Measurements from ENCODE around the gene ARHGEF16. TPM values are rescaled to one million over a fixed set of nuclear protein-coding genes. Genes with fewer than 3 reads are reported as not detected.

The ARHGEF16 gene
- total RNA-seq, 2 donors from 2014 or later, result 0.29 to 0.32 TPM

DNA sequence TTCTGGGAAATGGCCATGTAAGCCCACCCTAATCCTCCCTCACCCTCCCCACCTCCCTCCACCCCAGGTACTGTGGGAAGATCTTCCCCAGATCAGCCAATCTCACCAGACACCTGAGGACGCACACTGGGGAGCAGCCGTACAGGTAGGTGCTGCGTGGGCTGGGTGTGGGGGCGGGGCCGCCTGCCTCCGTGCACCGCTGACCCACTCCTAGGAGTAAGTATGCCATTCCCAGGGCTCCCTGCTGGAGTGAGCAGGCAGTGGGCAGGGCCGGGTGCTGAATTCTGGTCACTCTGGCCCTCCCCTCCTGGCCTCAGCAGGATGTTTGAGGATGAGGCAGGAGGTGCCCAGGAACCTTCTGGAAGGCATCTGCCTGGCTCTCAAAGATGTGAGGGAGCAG lies 35.9 kb upstream of the ARHGEF16 start:
- intact Hi-C loops (cut with DNase I), result loop anchor here in 1 of 2 donors (10.0 kb wide), 1 partner anchor 354 kb away; the partner anchor contains the start of gene PRDM16
- no peak for DNase-seq (ENCODE audit: low spot score)

DNA sequence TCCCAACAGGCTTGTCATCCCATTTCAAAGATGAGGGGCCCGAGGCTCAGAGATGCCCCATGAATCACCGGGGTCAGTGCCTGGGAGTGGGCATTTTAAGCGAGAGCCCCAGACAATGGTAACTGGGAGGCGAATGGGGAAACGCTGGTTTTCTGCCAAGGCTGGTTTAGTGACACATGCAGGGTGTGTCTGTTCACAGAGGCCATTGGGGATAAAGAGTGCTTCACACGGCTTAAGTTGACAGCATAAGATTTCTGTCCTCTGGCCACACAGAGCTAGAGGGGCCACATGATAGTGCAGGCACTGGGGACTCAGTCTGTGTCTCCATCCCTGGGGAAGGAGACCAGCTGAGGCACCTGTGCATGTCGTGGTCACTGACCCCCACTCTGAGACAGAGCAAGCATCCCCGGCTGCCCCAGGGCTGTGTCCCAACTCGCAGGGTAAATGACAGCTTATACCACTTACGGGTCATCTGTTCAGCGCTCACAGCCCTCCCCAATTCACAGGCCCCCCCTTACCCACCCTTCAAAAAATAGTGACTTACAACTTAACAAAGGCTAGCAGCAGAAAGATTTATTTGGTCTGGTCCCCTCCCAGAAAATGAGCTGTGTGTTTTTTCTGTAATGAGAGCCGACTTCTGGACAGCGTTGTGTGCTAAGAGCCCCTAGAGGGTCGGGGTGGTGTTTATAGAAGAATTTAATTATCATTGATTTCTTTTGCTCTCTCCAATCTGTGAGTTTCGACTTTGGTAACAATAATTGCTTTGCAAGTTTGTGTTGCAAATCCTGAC lies 34.9 kb upstream of the ARHGEF16 start:
- intact Hi-C loops (cut with DNase I), result loop anchor here (2.0 to 10.0 kb wide), 5 partner anchors 355 to 1005 kb away; partner anchors contain the start of genes PEX10 (in 1 of the 2) and PRDM16 (in 1 of the 2)
- DNase-seq (ENCODE audit: low spot score), result no peak

DNA sequence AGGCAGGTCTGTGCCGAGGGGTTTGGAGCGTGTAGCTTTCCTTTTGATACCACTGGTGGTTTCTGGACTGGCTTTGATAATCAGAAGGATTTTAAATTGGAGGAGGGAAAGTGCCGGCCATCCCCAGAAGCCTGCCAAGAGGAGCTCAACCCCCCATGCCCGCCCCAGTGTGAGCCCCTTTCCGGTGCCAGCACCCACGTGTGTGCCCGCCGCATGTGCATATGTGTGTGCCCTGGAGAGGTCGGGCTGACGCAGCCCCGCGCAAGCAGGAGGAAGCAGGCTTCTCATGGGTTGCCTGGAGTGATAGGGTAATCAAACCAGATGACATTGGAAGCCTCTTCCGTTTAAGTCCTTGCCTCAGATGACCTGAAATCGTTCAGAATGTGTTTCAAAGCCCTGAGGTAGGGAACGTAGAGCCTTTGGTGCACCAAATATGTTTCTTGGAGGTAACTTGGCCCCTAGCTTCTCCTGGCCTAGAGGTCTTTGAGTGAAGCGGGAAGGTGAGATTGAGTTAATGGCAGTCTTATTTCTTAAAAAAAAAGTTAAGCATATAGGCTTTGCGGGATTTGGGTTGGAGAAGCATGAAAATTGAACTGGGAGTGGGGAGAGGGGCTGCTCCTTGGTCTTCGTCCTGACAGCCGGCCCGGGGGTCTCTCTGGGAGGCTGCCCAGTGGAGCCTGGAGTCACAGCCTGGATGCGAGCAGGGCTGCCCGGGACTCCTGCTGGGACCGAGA lies 34.1 kb upstream of the ARHGEF16 start:
- no peak for DNase-seq (ENCODE audit: low spot score)
- intact Hi-C loops (cut with DNase I), result loop anchor here (2.0 to 10.0 kb wide), 4 partner anchors 406 to 1006 kb away; partner anchors contain the start of gene PEX10 (in 1 of the 2)

DNA sequence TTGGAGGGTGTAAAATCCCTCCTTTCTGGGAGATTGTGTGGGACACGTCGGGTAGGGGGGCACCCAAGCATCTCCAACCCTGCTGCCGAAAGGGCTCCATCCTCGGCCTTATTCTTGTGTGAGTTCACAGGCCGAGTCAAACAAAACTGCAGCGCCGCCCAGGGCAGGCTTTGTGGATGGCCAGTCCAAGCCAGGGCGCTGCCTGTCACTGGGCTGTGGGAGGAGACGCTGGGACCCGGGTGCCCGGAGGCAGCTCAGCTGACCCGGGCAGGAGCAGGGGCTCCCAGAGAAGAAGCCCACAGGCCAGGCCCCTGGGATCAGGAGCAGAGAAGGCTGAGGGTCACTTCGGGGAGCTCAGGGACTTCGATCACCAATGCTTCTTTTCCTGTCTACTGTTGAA lies 31.8 kb upstream of the ARHGEF16 start:
- DNase-seq (ENCODE audit: low spot score), result no peak
- intact Hi-C loops (cut with DNase I), result loop anchor here (10.0 kb wide), 3 partner anchors 548 to 1008 kb away; partner anchors contain the start of gene PEX10 (in 1 of the 2)

DNA sequence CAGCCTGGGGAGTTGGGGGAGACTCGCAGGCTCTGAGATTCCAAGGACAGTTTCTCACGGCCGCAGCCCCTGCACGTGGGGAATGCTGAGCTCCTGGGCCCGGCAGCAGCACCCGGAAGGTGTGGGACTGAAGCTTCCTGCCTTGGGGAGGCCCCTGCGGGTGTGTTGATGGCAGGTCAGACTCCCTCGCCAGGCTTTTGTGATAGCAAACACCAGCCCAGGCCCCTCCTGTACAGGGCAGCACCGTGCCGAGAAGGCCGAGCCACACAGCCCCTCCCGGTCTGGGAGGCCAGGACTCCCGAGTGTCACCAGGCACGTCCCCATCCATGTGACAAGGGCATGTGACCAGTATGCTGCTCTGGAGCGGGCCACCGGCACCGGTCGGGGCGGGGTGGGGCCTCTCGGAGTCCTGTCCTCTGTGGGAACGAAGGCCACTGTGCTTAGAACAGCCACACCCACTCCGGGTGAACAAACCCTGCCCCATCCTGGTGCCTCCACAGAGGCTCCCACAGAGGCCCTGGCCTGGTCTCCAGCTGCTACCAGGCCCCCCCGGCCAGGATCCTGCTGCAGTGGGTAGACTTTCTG lies 31.1 kb upstream of the ARHGEF16 start:
- no peak for DNase-seq (ENCODE audit: low spot score)
- intact Hi-C loops (cut with DNase I), result loop anchor here (10.0 kb wide), 3 partner anchors 549 to 1009 kb away; partner anchors contain the start of gene PEX10 (in 1 of the 2)

DNA sequence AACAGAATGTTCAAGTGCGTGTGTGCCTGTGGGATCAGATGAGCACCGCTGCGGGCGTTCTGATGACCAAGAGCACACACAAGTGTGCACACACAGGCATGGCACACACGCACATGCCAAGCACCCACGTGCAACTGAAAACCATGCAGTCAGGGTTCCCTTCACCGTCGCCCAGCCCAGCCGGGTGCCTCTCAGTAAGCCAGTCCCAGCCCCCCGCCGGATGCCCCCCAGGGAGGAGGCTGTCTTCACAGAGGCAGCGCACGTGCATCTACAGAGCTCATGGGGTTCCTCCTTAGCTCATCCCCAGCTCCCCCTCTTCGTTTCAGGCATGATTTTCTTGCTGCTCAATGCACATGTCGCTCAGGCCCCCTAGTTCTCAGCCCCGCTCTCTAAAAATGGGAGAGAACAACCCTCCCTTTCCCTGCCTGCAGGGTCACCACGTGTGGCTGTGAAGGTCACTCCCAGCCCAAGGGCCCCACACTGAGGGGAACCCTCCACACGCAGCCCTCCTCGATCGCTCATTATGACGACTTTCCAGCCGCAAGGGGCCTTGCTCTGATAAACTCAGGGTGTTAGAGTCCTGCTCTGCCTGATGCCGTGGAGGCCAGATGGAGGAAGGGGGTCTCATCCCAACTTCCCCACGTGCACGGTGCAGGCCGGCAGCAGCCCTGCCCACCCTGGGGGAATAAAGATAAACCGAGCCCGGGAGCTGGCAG lies 30.4 kb upstream of the ARHGEF16 start:
- DNase-seq (ENCODE audit: low spot score), result no peak
- intact Hi-C loops (cut with DNase I), result loop anchor here (10.0 kb wide), 3 partner anchors 549 to 1009 kb away; partner anchors contain the start of gene PEX10 (in 1 of the 2)

DNA sequence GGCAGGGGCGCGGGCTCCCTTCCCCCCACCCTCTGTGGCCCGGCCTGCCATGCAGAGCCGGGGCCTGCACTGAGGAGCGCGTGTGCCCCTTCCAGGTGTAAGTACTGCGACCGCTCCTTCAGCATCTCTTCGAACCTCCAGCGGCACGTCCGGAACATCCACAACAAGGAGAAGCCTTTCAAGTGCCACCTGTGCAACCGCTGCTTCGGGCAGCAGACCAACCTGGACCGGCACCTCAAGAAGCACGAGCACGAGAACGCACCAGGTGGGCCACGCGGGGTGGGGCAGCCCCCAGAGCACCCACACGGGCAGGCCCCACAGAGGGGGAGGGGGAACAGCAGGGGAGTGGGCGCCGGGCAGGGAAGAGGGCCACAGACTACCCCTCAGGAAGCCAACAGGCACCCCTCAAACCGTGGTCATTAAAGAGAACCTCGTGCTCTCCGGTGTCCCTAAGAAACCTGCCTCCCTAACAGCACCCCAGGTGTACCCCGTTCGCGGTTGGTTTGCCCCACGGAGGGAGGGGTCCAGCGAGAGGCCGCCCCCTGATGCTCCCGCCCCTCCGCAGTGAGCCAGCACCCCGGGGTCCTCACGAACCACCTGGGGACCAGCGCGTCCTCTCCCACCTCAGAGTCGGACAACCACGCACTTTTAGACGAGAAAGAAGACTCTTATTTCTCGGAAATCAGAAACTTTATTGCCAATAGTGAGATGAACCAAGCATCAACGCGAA lies 28.8 kb upstream of the ARHGEF16 start:
- DNase-seq (ENCODE audit: low spot score), result no peak
- intact Hi-C loops (cut with DNase I), result loop anchor here (10.0 kb wide), 3 partner anchors 551 to 1011 kb away; partner anchors contain the start of gene PEX10 (in 1 of the 2)

DNA sequence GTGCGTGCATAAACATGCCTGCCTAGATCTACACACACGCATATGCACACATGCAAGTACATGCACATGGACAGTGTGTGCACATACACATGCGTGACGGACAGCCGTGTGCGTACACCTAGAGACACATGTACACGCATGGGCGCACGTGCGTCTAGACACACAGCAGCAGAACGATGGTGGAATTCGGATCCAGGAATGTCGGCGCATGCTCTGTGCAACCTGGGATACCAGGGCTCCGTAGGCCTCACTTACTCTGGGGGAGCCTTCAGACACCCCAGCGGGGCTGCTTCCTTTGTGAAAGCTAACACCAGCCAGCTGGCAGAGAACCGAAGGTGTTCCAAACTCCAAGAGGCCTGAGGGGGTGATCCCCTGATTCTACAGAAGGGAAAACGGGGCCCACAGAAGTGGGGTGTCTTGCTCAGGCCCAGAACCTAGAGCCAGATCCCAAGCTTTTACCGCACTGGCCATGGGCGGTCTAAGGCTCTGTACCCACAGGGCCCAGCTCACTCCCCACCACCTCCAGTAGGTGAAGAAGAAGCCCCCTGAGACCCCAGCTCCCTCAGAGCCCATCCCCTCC lies 27.4 kb upstream of the ARHGEF16 start:
- no peak for DNase-seq (ENCODE audit: low spot score)
- intact Hi-C loops (cut with DNase I), result loop anchor here (10.0 kb wide), 3 partner anchors 552 to 1012 kb away; partner anchors contain the start of gene PEX10 (in 1 of the 2)

DNA sequence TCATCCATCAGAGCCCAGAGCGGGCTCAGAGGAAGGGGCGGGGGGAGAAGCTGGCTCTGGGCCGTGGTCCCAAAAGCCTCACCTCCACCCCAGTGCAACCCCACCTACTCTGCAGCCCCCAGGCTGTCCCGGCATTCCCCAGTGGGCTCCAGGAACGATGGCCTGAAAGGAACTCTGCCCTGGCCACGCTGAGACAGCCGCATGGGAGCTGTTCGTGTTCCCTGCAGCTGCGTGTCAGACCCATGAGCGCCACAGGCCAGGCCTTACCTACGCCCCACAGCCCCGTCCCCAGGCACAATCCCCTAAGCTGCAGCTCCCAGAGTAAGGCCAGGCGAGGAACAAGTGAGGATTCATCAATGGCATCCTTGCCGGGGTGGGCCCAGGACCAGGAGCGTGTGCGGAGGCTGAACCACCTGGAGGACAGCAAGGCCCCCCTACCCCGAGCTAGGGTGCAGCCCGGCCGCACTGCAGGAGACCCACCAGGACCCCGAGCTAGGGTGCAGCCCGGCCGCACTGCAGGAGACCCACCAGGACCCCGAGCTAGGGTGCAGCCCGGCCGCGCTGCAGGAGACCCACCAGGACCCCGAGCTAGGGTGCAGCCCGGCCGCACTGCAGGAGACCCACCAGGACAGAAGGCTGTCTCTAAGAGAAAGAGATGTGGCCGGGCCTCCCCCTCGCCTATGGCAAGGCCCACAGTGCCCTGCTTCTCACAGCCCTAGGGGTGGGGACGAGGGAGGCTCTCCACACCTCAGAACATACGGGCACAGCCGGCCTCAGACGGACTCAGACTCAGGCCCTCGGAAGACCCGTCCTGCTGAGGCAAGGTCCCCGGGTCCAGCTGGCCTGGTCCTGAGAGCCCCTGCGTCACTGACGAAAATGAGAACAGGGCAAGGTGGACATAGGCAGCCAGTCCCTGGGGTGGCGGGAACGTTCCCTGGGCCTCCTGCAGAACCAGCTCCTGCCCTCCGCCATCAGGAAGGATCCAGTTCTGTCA lies 26.5 kb upstream of the ARHGEF16 start:
- DNase-seq (ENCODE audit: low spot score), result no peak
- intact Hi-C loops (cut with DNase I), result loop anchor here (10.0 kb wide), 3 partner anchors 553 to 1013 kb away; partner anchors contain the start of gene PEX10 (in 1 of the 2)

DNA sequence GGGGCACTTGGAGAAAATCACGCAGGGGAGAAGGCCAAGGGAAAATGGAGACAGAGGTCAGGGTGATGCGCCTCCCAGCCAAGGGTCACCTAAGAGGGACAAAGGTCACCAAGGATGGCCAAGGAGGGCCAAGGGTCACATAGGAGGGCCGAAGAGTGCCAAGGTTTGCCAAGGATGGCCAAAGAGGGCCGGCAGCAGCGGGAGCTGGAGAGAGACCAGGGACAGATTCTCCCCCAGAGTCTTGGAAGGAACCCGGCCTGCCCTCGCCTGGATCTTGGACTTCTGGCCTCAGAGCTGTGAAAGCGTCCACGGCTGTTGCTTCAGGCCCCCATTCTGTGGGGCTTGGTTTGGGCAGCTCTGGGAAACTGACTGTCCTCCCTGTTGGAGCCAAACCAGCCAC lies 25.6 kb upstream of the ARHGEF16 start:
- intact Hi-C loops (cut with DNase I), result loop anchor here (10.0 kb wide), 3 partner anchors 554 to 1014 kb away; partner anchors contain the start of gene PEX10 (in 1 of the 2)

DNA sequence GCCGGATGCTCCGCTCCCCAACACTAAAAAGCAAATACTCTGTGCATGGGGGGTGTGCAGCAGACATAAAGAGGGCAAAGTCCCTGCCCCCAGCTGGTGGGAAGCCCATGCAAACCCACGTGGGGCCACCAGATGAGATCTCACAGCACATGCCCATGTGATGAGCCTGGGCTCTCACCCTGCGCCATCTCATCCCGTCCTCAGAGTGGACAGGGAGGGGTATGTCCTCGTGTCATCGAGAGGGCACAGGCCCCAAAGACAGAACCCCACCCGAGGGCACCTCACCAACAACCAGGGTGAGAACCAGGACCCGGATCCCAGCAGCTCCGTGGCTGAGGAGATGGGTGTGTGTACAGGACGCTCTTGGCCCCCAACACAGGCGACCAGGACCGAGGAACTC lies 25.1 kb upstream of the ARHGEF16 start:
- no peak for DNase-seq (ENCODE audit: low spot score)
- intact Hi-C loops (cut with DNase I), result loop anchor here (10.0 kb wide), 3 partner anchors 555 to 1015 kb away; partner anchors contain the start of gene PEX10 (in 1 of the 2)

More for the DNA sequence above, 25.6 kb upstream of the ARHGEF16 start:
- no peak for DNase-seq (ENCODE audit: low spot score)

DNA sequence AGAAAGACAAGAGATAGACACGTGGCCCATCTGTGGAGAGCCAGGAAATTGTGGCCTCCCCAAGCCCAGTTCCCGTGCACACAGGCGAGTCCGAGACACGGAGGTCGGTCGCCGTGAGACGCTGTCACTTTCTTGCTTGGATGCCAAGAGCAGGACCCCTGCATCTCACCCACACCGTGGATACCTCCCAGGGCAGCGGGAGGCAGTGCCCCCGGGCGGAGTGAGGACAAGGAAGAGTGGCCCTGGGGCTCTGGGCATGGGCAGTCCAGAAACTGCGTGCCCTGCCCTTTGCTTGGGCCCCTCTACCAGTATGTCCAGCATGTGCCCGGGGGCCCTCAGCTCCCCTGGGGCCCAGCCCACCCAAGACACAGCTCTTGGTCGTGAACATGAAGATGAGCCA lies 24.7 kb upstream of the ARHGEF16 start:
- DNase-seq (ENCODE audit: low spot score), result no peak
- intact Hi-C loops (cut with DNase I), result loop anchor here (10.0 kb wide), 3 partner anchors 555 to 1015 kb away; partner anchors contain the start of gene PEX10 (in 1 of the 2)

DNA sequence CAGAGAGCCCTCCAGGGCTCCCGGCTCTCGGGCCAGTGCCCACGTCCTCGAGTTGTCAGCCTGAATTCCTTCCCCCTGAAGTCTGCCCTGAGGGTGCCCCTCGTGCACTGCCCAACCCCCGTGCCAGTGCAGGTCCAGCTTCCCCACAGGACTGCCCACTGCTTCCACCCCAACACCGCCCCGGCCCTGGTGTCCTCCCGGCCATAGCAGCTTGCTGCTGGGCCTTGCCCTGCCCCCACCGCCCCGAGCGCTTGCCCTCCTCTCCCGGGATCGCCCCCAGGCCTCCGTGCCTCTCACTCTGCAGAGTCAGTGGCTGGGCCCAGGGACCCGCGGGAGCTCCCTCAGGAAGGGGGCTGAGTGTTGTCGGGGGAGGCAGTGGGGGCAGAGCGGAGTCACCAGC lies 24.1 kb upstream of the ARHGEF16 start:
- DNase-seq (ENCODE audit: low spot score), result no peak
- intact Hi-C loops (cut with DNase I), result no loop called here

DNA sequence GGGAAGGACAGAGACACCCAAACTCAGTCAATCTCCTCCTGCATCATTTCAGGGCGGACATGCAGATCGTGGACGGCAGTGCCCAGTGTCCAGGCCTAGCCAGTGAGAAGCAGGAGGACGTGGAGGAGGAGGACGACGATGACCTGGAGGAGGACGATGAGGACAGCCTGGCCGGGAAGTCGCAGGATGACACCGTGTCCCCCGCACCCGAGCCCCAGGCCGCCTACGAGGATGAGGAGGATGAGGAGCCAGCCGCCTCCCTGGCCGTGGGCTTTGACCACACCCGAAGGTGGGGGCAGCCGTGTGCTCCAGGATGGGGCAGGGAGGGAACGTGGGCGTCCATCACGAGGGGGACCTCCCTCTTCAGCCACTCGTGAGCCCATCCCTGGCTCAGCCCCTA lies 23.6 kb upstream of the ARHGEF16 start:
- no peak for DNase-seq (ENCODE audit: low spot score)
- intact Hi-C loops (cut with DNase I), result no loop called here

DNA sequence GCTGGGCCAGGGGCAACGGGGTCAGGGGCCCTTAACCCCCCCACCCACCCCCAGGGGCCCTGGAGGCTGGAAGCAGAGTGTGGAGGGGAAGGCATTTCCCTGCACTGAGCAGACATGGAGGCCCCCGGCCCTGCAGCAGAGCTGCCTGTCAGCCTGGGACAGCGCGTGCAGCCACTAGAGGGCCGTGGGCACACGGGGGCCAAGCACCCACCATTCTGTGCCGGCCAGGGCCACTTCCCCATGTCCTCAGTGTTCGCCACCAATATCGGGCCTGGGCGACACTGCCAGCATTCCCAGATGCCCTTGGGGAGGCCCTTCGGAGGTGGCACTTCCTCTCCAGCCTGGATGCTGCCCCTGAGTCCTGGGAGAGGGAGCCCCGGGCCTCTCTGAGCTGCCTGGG lies 23.2 kb upstream of the ARHGEF16 start:
- intact Hi-C loops (cut with DNase I), result no loop called here
- DNase-seq (ENCODE audit: low spot score), result no peak

DNA sequence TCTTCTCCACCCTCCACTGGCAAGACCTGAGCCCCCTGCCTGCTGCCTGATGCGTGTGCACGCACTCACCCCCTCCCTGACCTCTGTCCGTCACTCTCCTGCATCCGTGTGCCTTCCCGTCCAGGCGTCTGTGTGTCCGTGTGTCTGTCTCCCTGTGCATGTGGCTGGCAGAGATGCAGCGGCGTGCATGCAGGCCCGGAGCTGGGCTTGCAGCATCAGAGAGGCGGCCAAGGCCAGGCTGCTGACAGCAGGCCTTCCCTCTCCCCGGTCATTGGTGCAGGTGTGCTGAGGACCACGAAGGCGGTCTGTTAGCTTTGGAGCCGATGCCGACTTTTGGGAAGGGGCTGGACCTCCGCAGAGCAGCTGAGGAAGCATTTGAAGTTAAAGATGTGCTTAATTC lies 22.8 kb upstream of the ARHGEF16 start:
- intact Hi-C loops (cut with DNase I), result no loop called here
- no peak for DNase-seq (ENCODE audit: low spot score)
